DOHH2 (cell line): ENCODE results near the gene NSUN5.

Experiments
- CTCF ChIP-seq: fragments of 200-600 bp; sonication (generic); IDR thresholded peaks from one replicate; pipeline ENCODE4 v1.5.1; 2014; ENCODE audit warnings: antibody characterized with exemption, mild to moderate bottlenecking, low read depth, low read length; ENCODE audit not compliant: poor library complexity, severe bottlenecking
- EZH2phosphoT487 ChIP-seq: fragments of 200-600 bp; sonication (generic); IDR thresholded peaks from 2 replicates; pipeline ENCODE4 v1.6.1; 2017; ENCODE audit warnings: borderline replicate concordance, mild to moderate bottlenecking, antibody characterized with exemption, low read length, moderate library complexity, mixed read lengths

- TF ChIP-seq CTCF (no peak), EZH2phosphoT487 (no peak)
Measured at GRCh38 chr7:73314271-73314670, 5.6 kb upstream of the NSUN5 start.
